DOHH2 (cell line): ENCODE results near the gene FANK1.

ENCODE experiments used
- H3F3A ChIP-seq: fragments of 200-600 bp; sonication (generic), shearing (Covaris generic); 2 replicates; pipeline ENCODE4 v1.6.0; 2016; ENCODE audit warnings: antibody characterized with exemption, mild to moderate bottlenecking; ENCODE audit not compliant: control insufficient read depth, insufficient read depth
- H3K27ac ChIP-seq: fragments of 200-600 bp; sonication (generic); 2 replicates; pipeline ENCODE4 v1.5.1; 2014; ENCODE audit warnings: low read depth, mild to moderate bottlenecking, low read length, moderate library complexity
- H3K27me3 ChIP-seq: fragments of 200-600 bp; sonication (generic); 2 replicates; pipeline ENCODE4 v1.6.1; 2014; ENCODE audit warnings: mild to moderate bottlenecking, low read length, mixed read lengths; ENCODE audit not compliant: control insufficient read depth
- H3K36me3 ChIP-seq: fragments of 200-600 bp; sonication (generic); 2 replicates; pipeline ENCODE4 v1.6.1; 2014; ENCODE audit warnings: mild to moderate bottlenecking, low read length, moderate library complexity, mixed read lengths; ENCODE audit not compliant: control insufficient read depth
- H3K4me1 ChIP-seq: fragments of 200-600 bp; sonication (generic); 2 replicates; pipeline ENCODE4 v1.6.1; 2014; ENCODE audit warnings: mild to moderate bottlenecking, low read length, mixed read lengths; ENCODE audit not compliant: control insufficient read depth
- H3K4me2 ChIP-seq: fragments of 200-600 bp; sonication (generic); 2 replicates; pipeline ENCODE4 v1.6.0; 2014; ENCODE audit warnings: mild to moderate bottlenecking, low read length, moderate library complexity
- H3K4me3 ChIP-seq: fragments of 200-600 bp; sonication (generic); 2 replicates; pipeline ENCODE4 v1.5.1; 2014; ENCODE audit warnings: mild to moderate bottlenecking, low read length, mixed read lengths
- H3K79me2 ChIP-seq: fragments of 200-600 bp; sonication (generic); 2 replicates; pipeline ENCODE4 v1.6.1; 2014; ENCODE audit warnings: mild to moderate bottlenecking, low read length, mixed read lengths; ENCODE audit not compliant: control insufficient read depth
- H3K9me2 ChIP-seq: fragments of 200-600 bp; sonication (generic); replicated peaks from 2 replicates; pipeline ENCODE4 v1.6.1; 2014; ENCODE audit warnings: mild to moderate bottlenecking, low read length, mixed read lengths; ENCODE audit not compliant: control insufficient read depth
- H3K9me3 ChIP-seq: fragments of 200-600 bp; sonication (generic); 2 replicates; pipeline ENCODE4 v1.6.1; 2014; ENCODE audit warnings: antibody characterized with exemption, low read length, mixed read lengths; ENCODE audit not compliant: control insufficient read depth, insufficient read depth
- H4K20me1 ChIP-seq: fragments of 200-600 bp; sonication (generic); 2 replicates; pipeline ENCODE4 v1.6.0; 2014; ENCODE audit warnings: low read depth, mild to moderate bottlenecking, antibody characterized with exemption, low read length, moderate library complexity; ENCODE audit not compliant: control insufficient read depth, insufficient read depth
- CTCF ChIP-seq: fragments of 200-600 bp; sonication (generic); IDR thresholded peaks from one replicate; pipeline ENCODE4 v1.5.1; 2014; ENCODE audit warnings: antibody characterized with exemption, mild to moderate bottlenecking, low read depth, low read length; ENCODE audit not compliant: poor library complexity, severe bottlenecking
- EZH2phosphoT487 ChIP-seq: fragments of 200-600 bp; sonication (generic); IDR thresholded peaks from 2 replicates; pipeline ENCODE4 v1.6.1; 2017; ENCODE audit warnings: borderline replicate concordance, mild to moderate bottlenecking, antibody characterized with exemption, low read length, moderate library complexity, mixed read lengths

Gene FANK1

GRCh38 chr10:125995726-125996304 is 99.5 kb downstream of the FANK1 start:
- H3K4me2 ChIP-seq: no peak overlapping the region
- no peaks in the 10 kb centered on the region for H3K9me2 ChIP-seq
- H3K27me3 ChIP-seq: no peaks in the 10 kb centered on the region
- H3K4me1 ChIP-seq: no peaks in the 10 kb centered on the region
- no peak for TF ChIP-seq CTCF
- TF ChIP-seq EZH2phosphoT487: no peak
- no peaks in the 10 kb centered on the region for H3K9me3 ChIP-seq
- no peaks in the 10 kb centered on the region for H3F3A ChIP-seq
- H3K79me2 ChIP-seq: no peaks in the 10 kb centered on the region
- H3K36me3 ChIP-seq: no peaks in the 10 kb centered on the region
- H3K4me3 ChIP-seq: no peak overlapping the region
- H3K27ac ChIP-seq: no peak overlapping the region
- no peaks in the 10 kb centered on the region for H4K20me1 ChIP-seq

- Histone ChIP-seq H3K79me2 (no peaks in the 10 kb centered on the region), H3K4me1 (no peaks in the 10 kb centered on the region), H3K36me3 (no peaks in the 10 kb centered on the region), H3F3A (no peaks in the 10 kb centered on the region), H3K9me2 (no peaks in the 10 kb centered on the region), H3K9me3 (no peaks in the 10 kb centered on the region), H3K4me2 (no peak overlapping the region), H4K20me1 (no peaks in the 10 kb centered on the region), H3K27me3 (no peaks in the 10 kb centered on the region), H3K4me3 (no peak overlapping the region), H3K27ac (no peak overlapping the region)
- TF ChIP-seq EZH2phosphoT487 (no peak), CTCF (no peak)
These were observed 101.2 kb downstream of the FANK1 start for GRCh38 chr10:125997586-125997985.

- Histone ChIP-seq H3K4me3 (no peak overlapping the region), H4K20me1 (no peaks in the 10 kb centered on the region), H3K79me2 (no peaks in the 10 kb centered on the region), H3F3A (no peaks in the 10 kb centered on the region), H3K4me1 (no peaks in the 10 kb centered on the region), H3K9me3 (no peaks in the 10 kb centered on the region), H3K36me3 (no peaks in the 10 kb centered on the region), H3K4me2 (no peak overlapping the region), H3K9me2 (no peaks in the 10 kb centered on the region), H3K27ac (no peak overlapping the region), H3K27me3 (no peaks in the 10 kb centered on the region)
- no peak for TF ChIP-seq CTCF
- TF ChIP-seq EZH2phosphoT487: no peak
These were observed 103.3 kb downstream of the FANK1 start for GRCh38 chr10:125999694-126000093.
